HEK293T (cell line): ENCODE measurements around the gene DSG2.
"Not testable (repeated sequence)": the region's sequence is repeated elsewhere in the genome, so short reads cannot be mapped to it uniquely, and the experiment has no call there.

Source experiments
- CTCF ChIA-PET: fragments of 350-600 bp; formaldehyde crosslinking; extraction: SDS; loops from one replicate; lab custom pipeline; 2021; ENCODE audit warnings: antibody characterized with exemption, inconsistent platforms; lab: Yijun Ruan, JAX
- POLR2A ChIA-PET: fragments of 350-600 bp; formaldehyde crosslinking; extraction: SDS; loops from one replicate; lab custom pipeline; 2020; ENCODE audit warnings: antibody characterized with exemption, inconsistent platforms; lab: Yijun Ruan, JAX
- DNase-seq: peaks from one replicate; pipeline ENCODE4 v3.0.0; 2012; ENCODE audit warnings: mixed read lengths; ENCODE audit errors: extremely low spot score
- ARNT ChIP-seq: fragments of 450-650 bp; IDR thresholded peaks from 2 replicates; pipeline ENCODE4 v1.6.1; 2017; ENCODE audit warnings: mild to moderate bottlenecking
- BHLHE40 ChIP-seq: fragments of 450-650 bp; IDR thresholded peaks from 2 replicates; pipeline ENCODE4 v1.6.1; 2016; ENCODE audit warnings: mild to moderate bottlenecking, moderate library complexity, borderline replicate concordance
- CTBP1 ChIP-seq: fragments of 450-650 bp; IDR thresholded peaks from 2 replicates; pipeline ENCODE4 v1.6.1; 2016; ENCODE audit warnings: borderline replicate concordance
- ELF4 ChIP-seq: fragments of 450-650 bp; IDR thresholded peaks from 2 replicates; pipeline ENCODE4 v1.6.1; 2017; ENCODE audit warnings: antibody characterized with exemption
- FOXA1 ChIP-seq: fragments of 450-650 bp; IDR thresholded peaks from 2 replicates; pipeline ENCODE4 v1.6.1; 2016; ENCODE audit warnings: mild to moderate bottlenecking
- FOXK2 ChIP-seq: fragments of 450-650 bp; IDR thresholded peaks from 2 replicates; pipeline ENCODE4 v1.6.1; 2016; ENCODE audit warnings: mild to moderate bottlenecking
- FOXM1 ChIP-seq: fragments of 450-650 bp; IDR thresholded peaks from 2 replicates; pipeline ENCODE4 v1.6.1; 2017; ENCODE audit warnings: mild to moderate bottlenecking, borderline replicate concordance
- HDGF ChIP-seq: fragments of 450-650 bp; IDR thresholded peaks from 2 replicates; pipeline ENCODE4 v1.6.1; 2017; ENCODE audit warnings: antibody characterized with exemption, borderline replicate concordance
- L3MBTL2 ChIP-seq: fragments of 450-650 bp; conservative IDR thresholded peaks from 2 replicates; pipeline ENCODE4 v1.6.1; 2016; ENCODE audit warnings: mild to moderate bottlenecking
- LEF1 ChIP-seq: fragments of 450-650 bp; IDR thresholded peaks from 2 replicates; pipeline ENCODE4 v1.6.1; 2017; ENCODE audit warnings: mild to moderate bottlenecking, borderline replicate concordance
- NFRKB ChIP-seq: fragments of 450-650 bp; IDR thresholded peaks from 2 replicates; pipeline ENCODE4 v1.6.1; 2016; ENCODE audit warnings: mild to moderate bottlenecking, moderate library complexity
- PKNOX1 ChIP-seq: fragments of 450-650 bp; IDR thresholded peaks from 2 replicates; pipeline ENCODE4 v1.6.1; 2016
- SP1 ChIP-seq: fragments of 450-650 bp; IDR thresholded peaks from 2 replicates; pipeline ENCODE4 v1.6.1; 2017
- SUZ12 ChIP-seq: fragments of 450-650 bp; IDR thresholded peaks from 2 replicates; pipeline ENCODE4 v1.6.1; 2016; ENCODE audit warnings: mild to moderate bottlenecking
- TARDBP ChIP-seq: fragments of 450-650 bp; IDR thresholded peaks from 2 replicates; pipeline ENCODE4 v1.6.1; 2016
- ZNF384 ChIP-seq: fragments of 450-650 bp; IDR thresholded peaks from 2 replicates; pipeline ENCODE4 v1.6.1; 2016

The DSG2 gene

DNA sequence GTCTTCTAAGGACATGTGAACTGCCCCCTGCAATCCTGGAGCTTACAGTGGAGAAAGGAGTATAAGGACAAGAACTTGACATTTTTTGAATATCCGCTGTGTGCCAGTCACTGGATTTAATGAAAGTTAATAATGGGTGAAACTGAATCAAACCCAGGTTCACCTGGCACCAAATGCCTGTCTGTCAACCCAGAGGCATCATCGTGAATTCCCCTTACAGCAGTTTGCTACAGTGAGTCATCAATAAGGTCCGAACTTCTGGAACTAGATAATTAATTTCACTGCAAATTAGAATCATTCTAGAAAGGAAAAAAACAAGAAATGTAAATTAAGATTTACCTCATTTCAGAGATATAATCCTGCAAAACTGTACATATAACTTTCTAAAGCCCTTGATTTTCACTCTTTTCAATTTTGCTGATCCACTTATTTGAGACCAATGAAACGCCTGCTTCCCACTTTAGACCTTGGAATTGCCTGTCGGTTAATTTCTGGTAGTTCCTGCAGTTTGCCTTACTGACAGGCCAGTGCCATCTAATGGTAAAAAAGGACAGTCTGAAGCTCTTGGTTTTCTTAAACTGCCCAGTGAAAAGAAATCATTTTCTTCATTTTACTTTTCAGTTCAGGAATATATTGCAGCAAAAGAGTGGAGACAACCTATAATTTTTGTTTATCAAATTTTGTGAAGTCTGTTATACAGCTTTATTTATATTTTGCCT, 8.2 kb downstream of the DSG2 start:
- CTCF ChIA-PET = interaction anchor here (0.6 to 1.3 kb wide), 2 partner anchors 81 to 521 kb away, joined by 3 read pairs; no protein-coding TSS in a partner anchor
- DNase-seq = no peak
- POLR2A ChIA-PET = no interaction called here
- no peak for TF ChIP-seq BHLHE40
- no peak for TF ChIP-seq TARDBP
- no peak for TF ChIP-seq NFRKB
- TF ChIP-seq FOXK2 = no peak
- no peak for TF ChIP-seq LEF1
- TF ChIP-seq HDGF = no peak
- TF ChIP-seq CTBP1 = no peak
- TF ChIP-seq ARNT = no peak
- no peak for TF ChIP-seq ELF4
- no peak for TF ChIP-seq SP1
- TF ChIP-seq FOXM1 = no peak
- TF ChIP-seq FOXA1 = no peak
- no peak for TF ChIP-seq ZNF384
- TF ChIP-seq SUZ12 = no peak
- TF ChIP-seq L3MBTL2 = no peak
- TF ChIP-seq PKNOX1 = no peak

DNA sequence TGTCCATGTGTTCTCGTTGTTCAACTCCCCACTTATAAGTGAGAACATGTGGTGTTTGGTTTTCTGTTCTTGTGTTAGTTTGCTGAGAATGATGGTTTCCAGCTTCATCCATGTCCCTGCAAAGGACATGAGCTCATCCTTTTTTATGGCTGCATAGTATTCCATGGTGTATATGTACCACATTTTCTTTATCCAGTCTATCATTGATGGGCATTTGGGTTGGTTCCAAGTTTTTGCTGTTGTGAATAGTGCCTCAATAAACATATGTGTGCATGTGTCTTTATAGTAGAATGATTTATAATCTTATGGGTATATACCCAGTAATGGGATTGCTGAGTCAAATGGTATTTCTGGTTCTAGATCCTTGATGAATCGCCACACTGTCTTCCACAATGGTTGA, 9.1 kb downstream of the DSG2 start:
- CTCF ChIA-PET, POLR2A ChIA-PET: not testable (repeated sequence)

GRCh38 chr18:31508781-31509180, 10.8 kb downstream of the DSG2 start:
- ChIA-PET POLR2A (interaction anchor here (0.6 kb wide), 1 partner anchor 8 kb away, joined by 3 read pairs; no protein-coding TSS in a partner anchor), CTCF (no interaction called here)
- no peak for DNase-seq
- TF ChIP-seq FOXA1 (no peak), LEF1 (no peak), ELF4 (no peak), ZNF384 (no peak), HDGF (no peak), FOXK2 (no peak), ARNT (no peak), TARDBP (no peak), SP1 (no peak)

More for the DNA sequence above, 9.1 kb downstream of the DSG2 start:
- not testable (repeated sequence) for DNase-seq

- ChIA-PET CTCF (no interaction called here), POLR2A (no interaction called here)
- no peak for DNase-seq
- TF ChIP-seq BHLHE40 (no peak), PKNOX1 (no peak), SUZ12 (no peak), LEF1 (no peak), NFRKB (no peak), HDGF (no peak)
Observed at GRCh38 chr18:31509571-31509970, 11.6 kb downstream of the DSG2 start.

DNA sequence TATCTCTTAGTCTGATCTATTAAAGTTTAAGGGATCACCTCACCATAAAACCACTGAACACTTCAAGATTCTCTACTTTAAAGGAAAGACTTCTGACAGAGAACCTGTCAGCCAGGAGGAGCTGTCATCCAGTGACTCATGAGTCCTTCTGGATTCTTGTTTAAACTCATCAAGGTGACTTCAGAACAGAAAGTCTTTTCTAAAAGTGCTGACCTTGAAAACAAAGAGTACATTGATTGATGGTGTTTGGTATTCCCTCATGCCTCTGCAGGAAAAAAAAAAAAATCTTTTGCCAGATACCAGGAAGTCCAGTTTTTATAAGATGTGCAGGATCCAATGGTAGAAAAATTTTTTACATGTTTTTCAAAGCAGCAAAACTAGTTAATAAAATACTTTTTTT, 12.3 kb downstream of the DSG2 start:
- POLR2A ChIA-PET = interaction anchor here (1.0 kb wide), 1 partner anchor 13 kb away, joined by 3 read pairs; the partner anchor contains the start of gene DSG2
- CTCF ChIA-PET = interaction anchor here (0.8 kb wide), 1 partner anchor 94 kb away, joined by 3 read pairs; no protein-coding TSS in a partner anchor
- no peak for DNase-seq
- TF ChIP-seq NFRKB (no peak), LEF1 (no peak), FOXM1 (no peak), SP1 (no peak), PKNOX1 (no peak), BHLHE40 (no peak), ELF4 (no peak), CTBP1 (no peak), ARNT (no peak), ZNF384 (no peak), TARDBP (no peak), FOXK2 (no peak), FOXA1 (no peak), SUZ12 (no peak), L3MBTL2 (no peak), HDGF (no peak)

- ChIA-PET CTCF (interaction anchor here (0.8 kb wide), 1 partner anchor 94 kb away, joined by 3 read pairs; no protein-coding TSS in a partner anchor), POLR2A (interaction anchor here (1.0 kb wide), 1 partner anchor 14 kb away, joined by 3 read pairs; the partner anchor contains the start of gene DSG2)
- DNase-seq = peak; percentile 40
- TF ChIP-seq ELF4 (no peak), ZNF384 (no peak), TARDBP (no peak), HDGF (no peak), LEF1 (no peak), FOXA1 (no peak), BHLHE40 (no peak), CTBP1 (no peak), FOXK2 (no peak), ARNT (no peak)
Observed at GRCh38 chr18:31511098-31511497, 13.1 kb downstream of the DSG2 start.
